OCI-LY7 (cell line): ENCODE results near the gene CELF4. TPM values are rescaled to one million over a fixed set of nuclear protein-coding genes. Genes with fewer than 3 reads are reported as not detected.

Source experiments
- BruUV-seq: library from RNA; stranded (reverse); fragments of 400-500 nt; replicated peaks from 2 replicates; lab custom pipeline; 2021; lab: Mats Ljungman, UMichigan
- CTCF ChIA-PET: fragments of 300-600 bp; sonication (Branson Sonifier 250); formaldehyde crosslinking; loops from one replicate; lab custom pipeline; 2022; ENCODE audit warnings: antibody characterized with exemption; ENCODE audit not compliant: unreplicated experiment; lab: Charles Lee
- POLR2A ChIA-PET: fragments of 300-600 bp; sonication (Branson Sonifier 250); formaldehyde crosslinking; loops from one replicate; lab custom pipeline; 2022; ENCODE audit warnings: antibody characterized with exemption; lab: Charles Lee
- DNase-seq: peaks from one replicate; pipeline ENCODE4 v3.0.0-alpha.2; 2015; ENCODE audit warnings: low spot score
- H2AFZ ChIP-seq: fragments of 200-600 bp; sonication (generic), shearing (Covaris generic); 2 replicates; pipeline ENCODE4 v1.6.1; 2014; ENCODE audit warnings: mild to moderate bottlenecking, antibody characterized with exemption, low read length, moderate library complexity
- H3K27ac ChIP-seq: fragments of 200-600 bp; sonication (generic); 2 replicates; pipeline ENCODE4 v1.5.1; 2014; ENCODE audit warnings: mixed run types, low read depth, mild to moderate bottlenecking, moderate library complexity, low read length, inconsistent platforms; ENCODE audit not compliant: poor library complexity, severe bottlenecking
- H3K36me3 ChIP-seq: fragments of 200-600 bp; sonication (generic); 2 replicates; pipeline ENCODE4 v1.6.1; 2014; ENCODE audit warnings: mild to moderate bottlenecking, antibody characterized with exemption, low read length, moderate library complexity, mixed read lengths; ENCODE audit not compliant: insufficient read depth
- H3K4me1 ChIP-seq: fragments of 200-600 bp; sonication (generic); 2 replicates; pipeline ENCODE4 v1.5.1; 2014; ENCODE audit warnings: mild to moderate bottlenecking, low read length; ENCODE audit not compliant: insufficient read depth, poor library complexity, severe bottlenecking
- H3K4me2 ChIP-seq: fragments of 200-600 bp; sonication (generic); 2 replicates; pipeline ENCODE4 v1.6.1; 2014; ENCODE audit warnings: mild to moderate bottlenecking, low read length
- H3K4me3 ChIP-seq: fragments of 200-600 bp; sonication (generic); 2 replicates; pipeline ENCODE4 v1.5.1; 2014; ENCODE audit warnings: mild to moderate bottlenecking, low read depth, low read length; ENCODE audit not compliant: poor library complexity, severe bottlenecking
- H3K79me2 ChIP-seq: fragments of 200-600 bp; sonication (generic); 2 replicates; pipeline ENCODE4 v1.6.1; 2016; ENCODE audit warnings: low read depth, mild to moderate bottlenecking, low read length, moderate library complexity, mixed read lengths; ENCODE audit not compliant: insufficient read depth
- H3K9me2 ChIP-seq: fragments of 200-600 bp; sonication (generic); 2 replicates; pipeline ENCODE4 v1.6.1; 2016; ENCODE audit warnings: mild to moderate bottlenecking, low read length, mixed read lengths; ENCODE audit not compliant: insufficient read depth
- H3K9me3 ChIP-seq: fragments of 200-600 bp; sonication (generic); 2 replicates; pipeline ENCODE4 v1.6.1; 2014; ENCODE audit warnings: mild to moderate bottlenecking, mixed run types, low read length, mixed read lengths
- H4K20me1 ChIP-seq: fragments of 200-600 bp; sonication (generic); 2 replicates; pipeline ENCODE4 v1.6.1; 2014; ENCODE audit warnings: mild to moderate bottlenecking, antibody characterized with exemption, low read length, moderate library complexity, mixed read lengths; ENCODE audit not compliant: insufficient read depth
- EZH2phosphoT487 ChIP-seq: fragments of 200-600 bp; sonication (generic); IDR thresholded peaks from 2 replicates; pipeline ENCODE4 v1.6.1; 2018; ENCODE audit warnings: low read depth, borderline replicate concordance, mild to moderate bottlenecking, mixed run types, antibody characterized with exemption, low read length, moderate library complexity, mixed read lengths
- intact Hi-C: fragments of 100-400 bp; cut with micrococcal nuclease; formaldehyde crosslinking; loops from one replicate; pipeline ENCODE4 v1.10.0; 2022; ENCODE audit not compliant: unreplicated experiment
- total RNA-seq, 2 experiments: library from RNA; depleted of rRNA in 1 of 2; stranded (reverse); fragments of >200 nt in 1 of 2; shearing (Covaris generic) in 1 of 2; gene quantifications; 2 replicates each; pipeline ENCODE4 v1.2.3, GENCODE V29; 2014 to 2022
- TF ChIP-seq, protein P1 (sequence below): fragments of 200-600 bp; sonication (generic); conservative IDR thresholded peaks from 2 replicates; pipeline ENCODE4 v1.5.1; 2014; ENCODE audit warnings: mild to moderate bottlenecking, antibody characterized with exemption, low read length, moderate library complexity, mixed read lengths

Gene CELF4
- total RNA-seq, 2 experiments from 2014 or later: not detected

DNA sequence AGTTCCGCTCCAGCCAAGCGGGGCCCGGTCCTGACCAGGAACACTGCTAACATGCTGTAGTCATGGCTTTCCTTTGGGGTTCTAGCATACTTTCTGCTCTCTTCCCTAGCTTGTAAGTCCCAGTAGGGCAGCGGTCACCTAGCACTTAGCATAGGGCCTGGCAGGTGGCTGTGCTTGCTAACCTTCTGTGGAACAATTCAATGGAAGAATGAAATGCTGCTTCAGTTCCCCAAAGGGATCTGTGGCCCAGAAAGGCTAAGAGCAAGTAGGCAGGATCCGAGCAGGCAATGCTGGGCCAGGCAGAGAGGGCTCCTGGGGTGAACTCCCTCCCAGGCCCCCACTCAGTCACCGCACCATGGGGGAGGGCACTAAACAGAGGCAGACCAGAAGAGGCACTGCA is 266.8 kb downstream of the CELF4 start:
- no TSS peak for BruUV-seq
- no peaks in the 10 kb centered on the region for H3K4me1 ChIP-seq
- CTCF ChIA-PET: no interaction called here

DNA sequence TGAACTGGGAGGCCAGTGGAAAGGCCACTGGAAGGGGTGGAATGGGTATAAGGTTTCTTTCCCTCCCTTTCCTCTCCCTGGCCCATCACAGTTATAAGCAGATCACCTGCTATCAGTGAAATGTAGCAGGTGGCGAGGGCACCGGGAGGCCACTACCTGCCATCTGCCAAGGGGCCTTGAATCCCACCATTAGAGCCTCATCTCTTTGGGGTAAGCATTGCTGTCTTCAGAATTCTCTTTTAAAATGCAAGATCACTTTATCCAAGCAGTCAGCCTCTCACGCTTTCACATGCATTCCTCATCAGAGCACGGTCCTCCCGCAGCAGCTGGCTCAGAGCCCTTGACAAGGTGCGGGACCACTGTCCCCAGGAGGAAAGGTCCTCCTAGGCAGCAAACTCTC is 268.5 kb downstream of the CELF4 start:
- CTCF ChIA-PET: no interaction called here
- TF ChIP-seq EZH2phosphoT487: no peak
- TF ChIP-seq, protein P1, sequence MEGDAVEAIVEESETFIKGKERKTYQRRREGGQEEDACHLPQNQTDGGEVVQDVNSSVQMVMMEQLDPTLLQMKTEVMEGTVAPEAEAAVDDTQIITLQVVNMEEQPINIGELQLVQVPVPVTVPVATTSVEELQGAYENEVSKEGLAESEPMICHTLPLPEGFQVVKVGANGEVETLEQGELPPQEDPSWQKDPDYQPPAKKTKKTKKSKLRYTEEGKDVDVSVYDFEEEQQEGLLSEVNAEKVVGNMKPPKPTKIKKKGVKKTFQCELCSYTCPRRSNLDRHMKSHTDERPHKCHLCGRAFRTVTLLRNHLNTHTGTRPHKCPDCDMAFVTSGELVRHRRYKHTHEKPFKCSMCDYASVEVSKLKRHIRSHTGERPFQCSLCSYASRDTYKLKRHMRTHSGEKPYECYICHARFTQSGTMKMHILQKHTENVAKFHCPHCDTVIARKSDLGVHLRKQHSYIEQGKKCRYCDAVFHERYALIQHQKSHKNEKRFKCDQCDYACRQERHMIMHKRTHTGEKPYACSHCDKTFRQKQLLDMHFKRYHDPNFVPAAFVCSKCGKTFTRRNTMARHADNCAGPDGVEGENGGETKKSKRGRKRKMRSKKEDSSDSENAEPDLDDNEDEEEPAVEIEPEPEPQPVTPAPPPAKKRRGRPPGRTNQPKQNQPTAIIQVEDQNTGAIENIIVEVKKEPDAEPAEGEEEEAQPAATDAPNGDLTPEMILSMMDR: no peak
- BruUV-seq: no TSS peak

More for the DNA sequence above, 266.8 kb downstream of the CELF4 start:
- Histone ChIP-seq H3K9me3 (no peaks in the 10 kb centered on the region), H3K4me3 (no peak overlapping the region), H4K20me1 (no peaks in the 10 kb centered on the region), H3K36me3 (no peaks in the 10 kb centered on the region), H2AFZ (no peak overlapping the region), H3K9me2 (no peaks in the 10 kb centered on the region), H3K27ac (no peak overlapping the region), H3K79me2 (no peaks in the 10 kb centered on the region), H3K4me2 (no peak overlapping the region)
- no peak for TF ChIP-seq EZH2phosphoT487
- TF ChIP-seq, protein P1: no peak
- POLR2A ChIA-PET: no interaction called here
- intact Hi-C loops: no loop called here
- no peak for DNase-seq

DNA sequence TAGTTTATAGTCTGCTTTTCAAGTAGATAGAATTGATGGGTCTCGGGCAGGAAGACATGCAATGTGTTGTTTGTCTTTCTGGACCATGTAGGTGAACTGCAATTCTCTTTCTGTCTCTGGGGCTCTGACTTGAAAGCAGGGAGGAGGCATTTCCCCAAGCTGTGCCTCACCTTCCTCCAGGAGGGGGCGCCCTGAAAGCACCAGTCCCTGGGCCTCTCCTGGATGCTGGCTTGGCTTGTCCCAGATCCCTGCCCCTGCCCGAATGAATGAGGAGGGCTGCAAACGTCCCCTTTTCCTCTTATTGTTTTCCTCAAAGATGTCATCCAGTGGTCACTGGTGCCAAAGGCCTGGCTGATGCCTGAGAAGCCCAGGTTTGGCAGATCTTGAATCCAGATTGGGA is 270.6 kb downstream of the CELF4 start:
- no peaks in the 10 kb centered on the region for H3K79me2 ChIP-seq
- H3K27ac ChIP-seq: no peak overlapping the region
- no peak overlapping the region for H2AFZ ChIP-seq
- no peaks in the 10 kb centered on the region for H4K20me1 ChIP-seq
- H3K4me3 ChIP-seq: no peak overlapping the region
- no peak for TF ChIP-seq EZH2phosphoT487
- TF ChIP-seq, protein P1: peak; percentile 50
- ChIA-PET POLR2A (no interaction called here), CTCF (no interaction called here)
- H3K4me1 ChIP-seq: no peaks in the 10 kb centered on the region
- no peaks in the 10 kb centered on the region for H3K9me3 ChIP-seq
- no peaks in the 10 kb centered on the region for H3K36me3 ChIP-seq
- intact Hi-C loops: no loop called here
- no TSS peak for BruUV-seq
- no peaks in the 10 kb centered on the region for H3K9me2 ChIP-seq
- DNase-seq: peak; percentile 1
- H3K4me2 ChIP-seq: no peak overlapping the region

More for the DNA sequence above, 268.5 kb downstream of the CELF4 start:
- Histone ChIP-seq H3K9me3 (no peaks in the 10 kb centered on the region), H3K4me3 (no peak overlapping the region), H3K79me2 (no peaks in the 10 kb centered on the region), H3K9me2 (no peaks in the 10 kb centered on the region), H4K20me1 (no peaks in the 10 kb centered on the region), H3K4me1 (no peaks in the 10 kb centered on the region), H3K27ac (no peak overlapping the region), H3K36me3 (no peaks in the 10 kb centered on the region), H2AFZ (no peak overlapping the region), H3K4me2 (no peak overlapping the region)
- POLR2A ChIA-PET: no interaction called here
- no peak for DNase-seq
- intact Hi-C loops: no loop called here
